ENCODE measurements around the gene FNDC3A.

GRCh38 chr13:49221590-49221965 lies 245.9 kb downstream of the FNDC3A start:
- TF ChIP-seq CTCF (IDR thresholded peaks at IDR 0.05) = no peak
- TF ChIP-seq POLR2A (IDR thresholded peaks at IDR 0.05) = no peak

All from thyroid gland (tissue), 4 donors.